Small intestine (tissue), 7 donors: ENCODE measurements around the gene KRT73. TPM values are rescaled to one million over a fixed set of nuclear protein-coding genes. Genes with fewer than 3 reads are reported as not detected.

Experiments
- DNase-seq, 2 donors: peaks; one replicate each; pipeline versions ENCODE4 v3.0.0 to v3.0.0-alpha.2; 2013
- FAIRE-seq: peaks from 2 replicates; lab custom pipeline; 2012; peaks lifted over from hg19 to GRCh38; lab: Jason Lieb, UNC
- H3K27ac ChIP-seq, 3 donors: one replicate each; pipeline ENCODE4 v1.5.1; 2013; ENCODE audit warnings: low read length in 2 of 3, mild to moderate bottlenecking in 2 of 3, control low read depth in 1 of 3, inconsistent platforms in 1 of 3, low read depth in 1 of 3, moderate library complexity in 1 of 3
- H3K27me3 ChIP-seq, 3 donors: one replicate each; pipeline ENCODE4 v1.6.1; 2013; ENCODE audit warnings: low read length in 3 of 3, inconsistent platforms in 1 of 3; ENCODE audit not compliant: control insufficient read depth in 3 of 3, insufficient read depth in 3 of 3
- H3K36me3 ChIP-seq, 3 donors: one replicate each; pipeline ENCODE4 v1.6.1; 2013; ENCODE audit warnings: low read length in 3 of 3, inconsistent platforms in 1 of 3, low read depth in 1 of 3, mild to moderate bottlenecking in 1 of 3, moderate library complexity in 1 of 3; ENCODE audit not compliant: control insufficient read depth in 3 of 3, insufficient read depth in 2 of 3
- H3K4me1 ChIP-seq, 3 donors: one replicate each; pipeline ENCODE4 v1.6.1; 2013; ENCODE audit warnings: low read length in 2 of 3, inconsistent platforms in 1 of 3, low read depth in 1 of 3, mild to moderate bottlenecking in 1 of 3, moderate library complexity in 1 of 3; ENCODE audit not compliant: control insufficient read depth in 3 of 3, insufficient read depth in 2 of 3
- H3K4me3 ChIP-seq, 3 donors: one replicate each; pipeline ENCODE4 v1.5.1; 2013; ENCODE audit warnings: low read length in 3 of 3, control low read depth in 1 of 3, inconsistent platforms in 1 of 3, low read depth in 1 of 3, mild to moderate bottlenecking in 1 of 3, moderate library complexity in 1 of 3
- H3K9me3 ChIP-seq, 2 donors: one replicate each; pipeline ENCODE4 v1.6.1; 2013; ENCODE audit warnings: low read depth in 1 of 2, low read length in 1 of 2; ENCODE audit not compliant: control insufficient read depth in 2 of 2, insufficient read depth in 1 of 2
- WGBS, 3 donors: extraction: QIAGEN DNeasy Blood & Tissue Kit; methylation state at CpG; one replicate each; pipeline ENCODE4 v1.1.7; 2013; 5-methylcytosine and 5-hydroxymethylcytosine counted together
- polyA plus RNA-seq, 4 donors: library from polyadenylated mRNA; stranded (reverse) in 3 of 4; unstranded in 1 of 4; fragments of 200-250 nt in 3 of 4; fragments of 120-200 nt in 1 of 4; gene quantifications; one replicate each; pipeline versions ENCODE4 v1.2.1 to v1.2.3, GENCODE V29; 2013
- donor health status: healthy with polysubstance abuse.
- donor health status: control.
- donor health status: control.
- donor health status: Bipolar disorder and iron deficiency.
- donor health status: healthy.

The KRT73 gene
- polyA plus RNA-seq, 4 donors, result 0.84 to 2.2 (median 1.4) TPM; not detected in 1

- no peaks in the 10 kb centered on the region for H3K9me3 ChIP-seq
- no peaks in the 10 kb centered on the region for H3K36me3 ChIP-seq
- DNase-seq (no peak), FAIRE-seq (no peak)
- H3K27ac ChIP-seq, result no peak overlapping the region
- H3K4me3 ChIP-seq, result no peak overlapping the region
- WGBS, 3 donors, result 84 to 92% (median 88%) methylated on average over 9 of the region's 9 CpGs
- H3K27me3 ChIP-seq, result peaks cover 0 to 7% (median 2%) of the 10 kb centered on the region in 3 donors
- no peaks in the 10 kb centered on the region for H3K4me1 ChIP-seq
These were observed 34.1 kb downstream of the KRT73 start for GRCh38 chr12:52584156-52584682.

- H3K4me1 ChIP-seq, result no peaks in the 10 kb centered on the region
- no peaks in the 10 kb centered on the region for H3K9me3 ChIP-seq
- 4 to 13% (median 6%) methylated on average over 7 of the region's 7 CpGs for WGBS, 3 donors
- H3K27ac ChIP-seq, result no peak overlapping the region
- no peak for FAIRE-seq
- peak; percentile 78 to 83 for DNase-seq
- no peaks in the 10 kb centered on the region for H3K36me3 ChIP-seq
- no peak overlapping the region for H3K4me3 ChIP-seq
- peaks cover 0 to 4% (median 2%) of the 10 kb centered on the region in 3 donors for H3K27me3 ChIP-seq
These were observed 35.3 kb downstream of the KRT73 start for GRCh38 chr12:52582971-52583456.

- Histone ChIP-seq H3K27ac (no peak overlapping the region), H3K36me3 (no peaks in the 10 kb centered on the region), H3K27me3 (peaks cover 0 to 2% (median 0%) of the 10 kb centered on the region in 3 donors), H3K4me1 (no peaks in the 10 kb centered on the region), H3K9me3 (no peaks in the 10 kb centered on the region), H3K4me3 (no peak overlapping the region)
- FAIRE-seq, result no peak
- WGBS, 3 donors, result 29 to 59% (median 56%) methylated on average over 2 of the region's 2 CpGs
- no peak for DNase-seq
These were observed 35.9 kb downstream of the KRT73 start for GRCh38 chr12:52582486-52582885.

GRCh38 chr12:52581481-52581880 is 36.9 kb downstream of the KRT73 start:
- FAIRE-seq (no peak), DNase-seq (peak in 1 of 2 donors; percentile 21)
- Histone ChIP-seq H3K4me3 (no peak overlapping the region), H3K9me3 (no peaks in the 10 kb centered on the region), H3K27me3 (peaks cover 0 to 2% (median 0%) of the 10 kb centered on the region in 3 donors), H3K27ac (no peak overlapping the region), H3K4me1 (no peaks in the 10 kb centered on the region), H3K36me3 (no peaks in the 10 kb centered on the region)
- 9 to 51% (median 36%) methylated on average over 6 of the region's 6 CpGs for WGBS, 3 donors

- WGBS, 3 donors, result 79 to 88% (median 87%) methylated on average over 7 of the region's 7 CpGs
- Histone ChIP-seq H3K9me3 (no peaks in the 10 kb centered on the region), H3K4me1 (no peaks in the 10 kb centered on the region), H3K4me3 (no peak overlapping the region), H3K36me3 (no peaks in the 10 kb centered on the region), H3K27me3 (peaks cover 0 to 3% (median 0%) of the 10 kb centered on the region in 3 donors), H3K27ac (no peak overlapping the region)
- FAIRE-seq (no peak), DNase-seq (no peak)
These were observed 37.3 kb downstream of the KRT73 start for GRCh38 chr12:52581066-52581465.

- no peak for DNase-seq
- no peak overlapping the region for H3K4me3 ChIP-seq
- no peaks in the 10 kb centered on the region for H3K36me3 ChIP-seq
- peaks cover 0 to 3% (median 0%) of the 10 kb centered on the region in 3 donors for H3K27me3 ChIP-seq
- no peaks in the 10 kb centered on the region for H3K4me1 ChIP-seq
- FAIRE-seq, result no peak
- no peaks in the 10 kb centered on the region for H3K9me3 ChIP-seq
- H3K27ac ChIP-seq, result no peak overlapping the region
- 69 to 92% (median 75%) methylated on average over 1 of the region's 1 CpG for WGBS, 3 donors
These were observed 37.9 kb downstream of the KRT73 start for GRCh38 chr12:52580496-52580895.

- WGBS, 3 donors, result 66 to 76% (median 73%) methylated on average over 10 of the region's 10 CpGs
- H3K27ac ChIP-seq, result no peak overlapping the region
These were observed 38.6 kb downstream of the KRT73 start for GRCh38 chr12:52579468-52580465.

GRCh38 chr12:52578469-52578868 is 39.9 kb downstream of the KRT73 start:
- Histone ChIP-seq H3K36me3 (no peaks in the 10 kb centered on the region), H3K4me1 (no peaks in the 10 kb centered on the region), H3K9me3 (no peaks in the 10 kb centered on the region), H3K27me3 (peaks cover 0 to 7% (median 0%) of the 10 kb centered on the region in 3 donors), H3K27ac (no peak overlapping the region), H3K4me3 (no peak overlapping the region)
- DNase-seq (no peak), FAIRE-seq (no peak)
- 75 to 89% (median 82%) methylated on average over 3 of the region's 3 CpGs for WGBS, 3 donors

More at GRCh38 chr12:52579468-52580465, 38.6 kb downstream of the KRT73 start:
- Histone ChIP-seq H3K4me3 (no peak overlapping the region), H3K4me1 (no peaks in the 10 kb centered on the region), H3K9me3 (no peaks in the 10 kb centered on the region), H3K27me3 (peaks cover 0 to 3% (median 0%) of the 10 kb centered on the region in 3 donors), H3K36me3 (no peaks in the 10 kb centered on the region)
- DNase-seq, result no peak
- no peak for FAIRE-seq
